HEK293 (cell line): ENCODE results near the gene METTL25B.
A peak's percentile ranks its signal among the peaks of the same experiment; 100 is the strongest.

Experiments
- CTCF ChIP-seq: fragments of 450-650 bp; formaldehyde crosslinking; IDR thresholded peaks from 2 replicates; pipeline ENCODE4 v1.5.1; 2016; ENCODE audit warnings: missing biosample characterization, missing genetic modification characterization
- EGR2 ChIP-seq: fragments of 450-650 bp; formaldehyde crosslinking; IDR thresholded peaks from 2 replicates; pipeline ENCODE4 v1.5.1; 2016; ENCODE audit warnings: low read depth, missing biosample characterization, missing genetic modification characterization
- FEZF1 ChIP-seq: fragments of 450-650 bp; formaldehyde crosslinking; IDR thresholded peaks from 2 replicates; pipeline ENCODE4 v1.5.1; 2016; ENCODE audit warnings: missing biosample characterization, missing genetic modification characterization
- GLI4 ChIP-seq: fragments of 450-650 bp; formaldehyde crosslinking; IDR thresholded peaks from 2 replicates; pipeline ENCODE4 v1.5.1; 2016; ENCODE audit warnings: missing biosample characterization, missing genetic modification characterization
- KLF1 ChIP-seq: fragments of 450-650 bp; formaldehyde crosslinking; IDR thresholded peaks from 2 replicates; pipeline ENCODE4 v1.5.1; 2016; ENCODE audit warnings: missing biosample characterization, missing genetic modification characterization
- KLF8 ChIP-seq: fragments of 450-650 bp; formaldehyde crosslinking; IDR thresholded peaks from 2 replicates; pipeline ENCODE4 v1.5.1; 2016; ENCODE audit warnings: missing biosample characterization, missing genetic modification characterization
- PRDM6 ChIP-seq: fragments of 450-650 bp; formaldehyde crosslinking; IDR thresholded peaks from 2 replicates; pipeline ENCODE4 v1.5.1; 2017; ENCODE audit warnings: missing biosample characterization, missing genetic modification characterization
- SP3 ChIP-seq: fragments of 450-650 bp; formaldehyde crosslinking; IDR thresholded peaks from 2 replicates; pipeline ENCODE4 v1.5.1; 2016; ENCODE audit warnings: missing biosample characterization, missing genetic modification characterization
- TCF7L2 ChIP-seq: IDR thresholded peaks from 2 replicates; pipeline ENCODE4 v1.6.1; 2011; ENCODE audit warnings: low read depth, mild to moderate bottlenecking, inconsistent platforms, low read length, moderate library complexity, borderline replicate concordance
- YY2 ChIP-seq: fragments of 450-650 bp; formaldehyde crosslinking; IDR thresholded peaks from 2 replicates; pipeline ENCODE4 v1.5.1; 2016; ENCODE audit warnings: missing biosample characterization, missing genetic modification characterization
- ZBTB10 ChIP-seq: fragments of 450-650 bp; formaldehyde crosslinking; IDR thresholded peaks from 2 replicates; pipeline ENCODE4 v1.5.1; 2016; ENCODE audit warnings: missing biosample characterization, missing genetic modification characterization
- ZBTB11 ChIP-seq: fragments of 450-650 bp; formaldehyde crosslinking; conservative IDR thresholded peaks from 2 replicates; pipeline ENCODE4 v1.5.1; 2016; ENCODE audit warnings: low read depth, missing biosample characterization, missing genetic modification characterization
- ZBTB8A ChIP-seq: fragments of 450-650 bp; formaldehyde crosslinking; IDR thresholded peaks from 2 replicates; pipeline ENCODE4 v1.5.1; 2016; ENCODE audit warnings: missing biosample characterization, missing genetic modification characterization
- ZFP3 ChIP-seq: fragments of 450-650 bp; formaldehyde crosslinking; IDR thresholded peaks from 2 replicates; pipeline ENCODE4 v1.5.1; 2016; ENCODE audit warnings: low read depth, missing biosample characterization, missing genetic modification characterization
- ZNF133 ChIP-seq: fragments of 450-650 bp; formaldehyde crosslinking; IDR thresholded peaks from 2 replicates; pipeline ENCODE4 v1.5.1; 2016; ENCODE audit warnings: missing biosample characterization, missing genetic modification characterization
- ZNF157 ChIP-seq: fragments of 450-650 bp; formaldehyde crosslinking; IDR thresholded peaks from 2 replicates; pipeline ENCODE4 v1.5.1; 2016; ENCODE audit warnings: missing biosample characterization, missing genetic modification characterization
- ZNF184 ChIP-seq: fragments of 450-650 bp; IDR thresholded peaks from 2 replicates; pipeline ENCODE4 v1.5.1; 2018; ENCODE audit warnings: missing biosample characterization, mild to moderate bottlenecking, missing genetic modification characterization
- ZNF223 ChIP-seq: fragments of 450-650 bp; formaldehyde crosslinking; IDR thresholded peaks from 2 replicates; pipeline ENCODE4 v1.5.1; 2016; ENCODE audit warnings: missing biosample characterization, missing genetic modification characterization
- ZNF24 ChIP-seq: fragments of 450-650 bp; formaldehyde crosslinking; IDR thresholded peaks from 2 replicates; pipeline ENCODE4 v1.5.1; 2016; ENCODE audit warnings: missing biosample characterization, missing genetic modification characterization
- ZNF292 ChIP-seq: fragments of 450-650 bp; formaldehyde crosslinking; IDR thresholded peaks from 2 replicates; pipeline ENCODE4 v1.5.1; 2016; ENCODE audit warnings: low read depth, missing biosample characterization, missing genetic modification characterization, borderline replicate concordance
- ZNF341 ChIP-seq: fragments of 450-650 bp; formaldehyde crosslinking; IDR thresholded peaks from 2 replicates; pipeline ENCODE4; 2016; ENCODE audit warnings: low read depth, missing biosample characterization, missing genetic modification characterization
- ZNF394 ChIP-seq: fragments of 450-650 bp; formaldehyde crosslinking; IDR thresholded peaks from 2 replicates; pipeline ENCODE4 v1.5.1; 2016; ENCODE audit warnings: missing biosample characterization, missing genetic modification characterization, mild to moderate bottlenecking, moderate library complexity, borderline replicate concordance
- ZNF596 ChIP-seq: fragments of 450-650 bp; IDR thresholded peaks from 2 replicates; pipeline ENCODE4 v1.5.0; 2018; ENCODE audit warnings: missing biosample characterization, mild to moderate bottlenecking, missing genetic modification characterization, moderate library complexity
- ZNF626 ChIP-seq: fragments of 450-650 bp; sonication (Bioruptor Pico); formaldehyde crosslinking; IDR thresholded peaks from 2 replicates; pipeline ENCODE4 v1.5.1; 2018; ENCODE audit warnings: missing biosample characterization, missing genetic modification characterization, inconsistent platforms
- ZNF660 ChIP-seq: fragments of 450-650 bp; IDR thresholded peaks from 2 replicates; pipeline ENCODE4 v1.5.1; 2018; ENCODE audit warnings: missing biosample characterization, mild to moderate bottlenecking, missing genetic modification characterization
- ZNF677 ChIP-seq: fragments of 450-650 bp; IDR thresholded peaks from 2 replicates; pipeline ENCODE4 v1.5.0; 2018; ENCODE audit warnings: missing biosample characterization, mild to moderate bottlenecking, missing genetic modification characterization, moderate library complexity
- ZNF701 ChIP-seq: fragments of 450-650 bp; formaldehyde crosslinking; IDR thresholded peaks from 2 replicates; pipeline ENCODE4 v1.5.1; 2016; ENCODE audit warnings: missing biosample characterization, missing genetic modification characterization
- ZNF843 ChIP-seq: fragments of 450-650 bp; formaldehyde crosslinking; IDR thresholded peaks from 2 replicates; pipeline ENCODE4 v1.5.1; 2016; ENCODE audit warnings: missing biosample characterization, missing genetic modification characterization
- ZSCAN16 ChIP-seq: fragments of 450-650 bp; formaldehyde crosslinking; IDR thresholded peaks from 2 replicates; pipeline ENCODE4 v1.5.1; 2016; ENCODE audit warnings: missing biosample characterization, missing genetic modification characterization

METTL25B gene

GRCh38 chr1:156746728-156747631, 18.7 kb downstream of the METTL25B start (continued):
- TF ChIP-seq SP3 (peak; percentile 78), ZNF394 (peak; percentile 56; the same call in 1 of the 2 replicates), ZBTB10 (tag by site-specific recombination) (peak; percentile 74; the same call in 1 of the 2 replicates), FEZF1 (tag by site-specific recombination) (0 out of 2 replicates have a peak, but pooled peaks have one; percentile 12), ZNF701 (tag by site-specific recombination) (no peak), ZNF626 (tag by site-specific recombination) (no peak), KLF8 (tag by site-specific recombination) (peak; percentile 46; the same call in 1 of the 2 replicates), GLI4 (no peak), ZNF660 (tag by site-specific recombination) (0 out of 2 replicates have a peak, but pooled peaks have one; percentile 39), ZNF843 (tag by site-specific recombination) (no peak), YY2 (tag by site-specific recombination) (peak; percentile 59; the same call in 1 of the 2 replicates), ZBTB8A (tag by site-specific recombination) (peak; percentile 85), ZFP3 (no peak), ZNF677 (no peak), ZNF596 (tag by site-specific recombination) (0 out of 2 replicates have a peak, but pooled peaks have one; percentile 10), KLF1 (peak; percentile 78; the same call in 1 of the 2 replicates), ZNF184 (tag by site-specific recombination) (no peak), ZSCAN16 (no peak), ZNF341 (peak; percentile 96), ZNF133 (tag by site-specific recombination) (no peak), ZNF24 (tag by site-specific recombination) (peak; percentile 22; the same call in 1 of the 2 replicates), ZNF157 (tag by site-specific recombination) (no peak), ZNF223 (tag by site-specific recombination) (no peak), ZBTB11 (tag by site-specific recombination) (peak; percentile 56), EGR2 (tag by site-specific recombination) (0 out of 2 replicates have a peak, but pooled peaks have one; percentile 22), CTCF (tag by site-specific recombination) (peak; percentile 66), PRDM6 (no peak), ZNF292 (no peak), TCF7L2 (no peak)
